H9 (cell line): Measurements from ENCODE around the gene TAF3. TPM values are rescaled to one million over a fixed set of nuclear protein-coding genes. Genes with fewer than 3 reads are reported as not detected.

Experiments used
- DNase-seq: peaks from one replicate; pipeline ENCODE4 v3.0.0-alpha.2; 2017
- H2AFZ ChIP-seq: one replicate; pipeline ENCODE4 v1.6.1; 2013; ENCODE audit warnings: mild to moderate bottlenecking, low read length, control low read depth, moderate library complexity
- H2AK5ac ChIP-seq: 2 replicates; pipeline ENCODE4 v1.6.1; 2013; ENCODE audit warnings: low read length, control low read depth, mixed read lengths; ENCODE audit not compliant: insufficient read length
- H2BK120ac ChIP-seq: one replicate; pipeline ENCODE4 v1.6.1; 2013; ENCODE audit warnings: low read depth, mild to moderate bottlenecking, low read length, control low read depth, inconsistent platforms; ENCODE audit not compliant: poor library complexity, severe bottlenecking
- H2BK12ac ChIP-seq: 2 replicates; pipeline ENCODE4 v1.6.1; 2013; ENCODE audit warnings: low read length, control low read depth, mixed read lengths, low read depth; ENCODE audit not compliant: insufficient read length
- H2BK15ac ChIP-seq: 2 replicates; pipeline ENCODE4 v1.6.1; 2013; ENCODE audit warnings: low read depth, low read length, control low read depth
- H2BK20ac ChIP-seq: one replicate; pipeline ENCODE4 v1.6.1; 2013; ENCODE audit warnings: low read depth, mild to moderate bottlenecking, low read length, control low read depth, inconsistent platforms; ENCODE audit not compliant: poor library complexity, severe bottlenecking
- H2BK5ac ChIP-seq: 2 replicates; pipeline ENCODE4 v1.6.1; 2013; ENCODE audit warnings: low read length, control low read depth, mixed read lengths; ENCODE audit not compliant: insufficient read length
- H3K14ac ChIP-seq: 2 replicates; pipeline ENCODE4 v1.6.1; 2013; ENCODE audit warnings: low read length, control low read depth; ENCODE audit not compliant: insufficient read depth
- H3K18ac ChIP-seq: 2 replicates; pipeline ENCODE4 v1.6.1; 2013; ENCODE audit warnings: low read depth, mild to moderate bottlenecking, mixed read lengths, low read length, control low read depth; ENCODE audit not compliant: insufficient read length
- H3K23ac ChIP-seq: 2 replicates; pipeline ENCODE4 v1.6.1; 2013; ENCODE audit warnings: low read length, control low read depth, mixed read lengths, low read depth; ENCODE audit not compliant: insufficient read length
- H3K23me2 ChIP-seq: 2 replicates; pipeline ENCODE4 v1.6.1; 2013; ENCODE audit warnings: low read depth, mild to moderate bottlenecking, mixed read lengths, low read length, control low read depth; ENCODE audit not compliant: insufficient read length, poor library complexity, severe bottlenecking
- H3K27ac ChIP-seq: 2 replicates; pipeline ENCODE4 v1.5.1; 2013; ENCODE audit warnings: low read length, control low read depth, mixed read lengths, low read depth; ENCODE audit not compliant: insufficient read length
- H3K27me3 ChIP-seq: 2 replicates; pipeline ENCODE4 v1.6.1; 2013; ENCODE audit warnings: low read length, control low read depth, inconsistent platforms; ENCODE audit not compliant: insufficient read depth
- H3K4ac ChIP-seq: 2 replicates; pipeline ENCODE4 v1.6.1; 2013; ENCODE audit warnings: low read depth, mild to moderate bottlenecking, control low read depth, inconsistent platforms, low read length, moderate library complexity
- H3K4me1 ChIP-seq: 2 replicates; pipeline ENCODE4 v1.6.1; 2013; ENCODE audit warnings: low read length, control low read depth, inconsistent platforms; ENCODE audit not compliant: insufficient read depth
- H3K4me2 ChIP-seq: 2 replicates; pipeline ENCODE4 v1.6.1; 2013; ENCODE audit warnings: low read length, control low read depth, mixed read lengths; ENCODE audit not compliant: insufficient read length, insufficient read depth
- H3K56ac ChIP-seq: 2 replicates; pipeline ENCODE4 v1.6.1; 2013; ENCODE audit warnings: low read depth, mild to moderate bottlenecking, mixed read lengths, low read length, control low read depth; ENCODE audit not compliant: insufficient read length
- H3K79me1 ChIP-seq: 2 replicates; pipeline ENCODE4 v1.6.1; 2013; ENCODE audit warnings: low read depth, mild to moderate bottlenecking, moderate library complexity, low read length, control low read depth, inconsistent platforms; ENCODE audit not compliant: insufficient read depth, poor library complexity, severe bottlenecking
- H3K79me2 ChIP-seq: 2 replicates; pipeline ENCODE4 v1.6.1; 2013; ENCODE audit warnings: low read length, control low read depth, inconsistent platforms; ENCODE audit not compliant: insufficient read depth
- H3K9ac ChIP-seq: 2 replicates; pipeline ENCODE4 v1.6.1; 2013; ENCODE audit warnings: low read length, control low read depth, mixed read lengths; ENCODE audit not compliant: insufficient read length; ENCODE audit errors: extremely low read depth
- H3K9me3 ChIP-seq: one replicate; pipeline ENCODE4 v1.6.1; 2013; ENCODE audit warnings: low read depth, low read length, inconsistent platforms; ENCODE audit not compliant: control insufficient read depth
- H3T11ph ChIP-seq: one replicate; pipeline ENCODE4 v1.6.1; 2013; ENCODE audit warnings: mild to moderate bottlenecking, low read length, control low read depth, inconsistent platforms
- H4K20me1 ChIP-seq: one replicate; pipeline ENCODE4 v1.6.1; 2013; ENCODE audit not compliant: control insufficient read depth, insufficient read length, insufficient read depth
- H4K5ac ChIP-seq: 2 replicates; pipeline ENCODE4 v1.6.1; 2013; ENCODE audit warnings: low read depth, mild to moderate bottlenecking, mixed read lengths, low read length, control low read depth; ENCODE audit not compliant: insufficient read length
- H4K8ac ChIP-seq: replicated peaks from 2 replicates; pipeline ENCODE4 v1.6.1; 2013; ENCODE audit warnings: low read length, control low read depth, mixed read lengths, low read depth; ENCODE audit not compliant: insufficient read length
- H4K91ac ChIP-seq: 2 replicates; pipeline ENCODE4 v1.6.1; 2013; ENCODE audit warnings: low read depth, mild to moderate bottlenecking, moderate library complexity, mixed read lengths, low read length, control low read depth; ENCODE audit not compliant: insufficient read length
- H3K27ac Mint-ChIP-seq, 3 experiments: 2 replicates in 2 of 3; 3 replicates in 1 of 3; pipeline ENCODE4 v1.8.0; 2020 to 2021; ENCODE audit warnings: mixed read lengths in 3 of 3, mild to moderate bottlenecking in 1 of 3, moderate library complexity in 1 of 3
- H3K27me3 Mint-ChIP-seq: 2 replicates; pipeline ENCODE4 v1.8.0; 2021; ENCODE audit warnings: low read depth, mild to moderate bottlenecking, moderate library complexity, mixed read lengths
- H3K36me3 Mint-ChIP-seq, 3 experiments: 2 replicates in 2 of 3; 3 replicates in 1 of 3; pipeline ENCODE4 v1.8.0; 2020 to 2021; ENCODE audit warnings: low read depth in 3 of 3, mixed read lengths in 3 of 3; ENCODE audit not compliant: insufficient read depth in 1 of 3
- H3K4me1 Mint-ChIP-seq, 2 experiments: 2 replicates each; pipeline ENCODE4 v1.8.0; 2020; ENCODE audit warnings: mixed read lengths in 2 of 2
- H3K4me3 Mint-ChIP-seq, 2 experiments: 2 replicates in 1 of 2; 3 replicates in 1 of 2; pipeline ENCODE4 v1.8.0; 2020 to 2021; ENCODE audit warnings: mild to moderate bottlenecking in 2 of 2, mixed read lengths in 2 of 2, moderate library complexity in 1 of 2
- H3K9me3 Mint-ChIP-seq, 2 experiments: 2 replicates in 1 of 2; 3 replicates in 1 of 2; pipeline ENCODE4 v1.8.0; 2020; ENCODE audit warnings: mild to moderate bottlenecking in 2 of 2, mixed read lengths in 2 of 2, moderate library complexity in 1 of 2
- CTCF ChIP-seq: fragments of 200-600 bp; sonication (generic); conservative IDR thresholded peaks from 3 replicates; pipeline ENCODE4 v1.8.0; 2021; ENCODE audit warnings: antibody characterized with exemption, mild to moderate bottlenecking
- WGBS: extraction: QIAGEN DNeasy Blood & Tissue Kit; methylation state at CpG from one replicate; pipeline ENCODE4 v1.1.7; 2013; ENCODE audit warnings: missing lambda C conversion rate, low lambda C conversion rate, mixed read lengths; ENCODE audit not compliant: insufficient read length; ENCODE audit errors: extremely low coverage; 5-methylcytosine and 5-hydroxymethylcytosine counted together
- total RNA-seq: library from RNA; stranded (reverse); gene quantifications from 2 replicates; pipeline ENCODE4 v1.2.1, GENCODE V29; 2021

TAF3 gene
- total RNA-seq, 1 experiment from 2014 or later: 10.2 TPM

DNA sequence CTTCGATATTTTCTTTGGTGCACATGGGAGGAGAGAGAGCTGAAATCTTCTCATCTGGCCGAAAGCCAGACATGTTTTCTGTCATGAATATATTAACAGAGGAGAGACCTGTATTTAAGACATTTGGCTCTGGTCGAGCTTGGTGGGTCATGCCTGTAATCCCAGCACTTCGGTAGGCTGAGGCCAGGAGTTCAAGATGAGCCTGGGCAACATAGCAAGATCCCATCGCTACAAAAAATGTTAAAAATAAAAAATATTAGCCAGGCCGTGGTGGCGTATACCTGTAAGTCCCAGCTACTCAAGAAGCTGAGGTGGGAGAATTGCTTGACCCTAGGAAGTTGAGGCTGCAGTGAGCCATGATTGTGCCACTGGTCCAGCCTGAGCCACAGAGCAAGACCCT lies 214.3 kb downstream of the TAF3 start:
- H3K27ac ChIP-seq: no peak overlapping the region
- peak overlapping the region in 1 of 2 experiments; percentile 16; a peak in 1 of 5 replicates for H3K4me3 Mint-ChIP-seq
- H3T11ph ChIP-seq: no peak overlapping the region
- H3K79me1 ChIP-seq: no peaks in the 10 kb centered on the region
- peaks cover 50% of the 10 kb centered on the region for H3K27me3 ChIP-seq
- H4K5ac ChIP-seq: no peak overlapping the region
- H2BK20ac ChIP-seq: no peak overlapping the region
- no peak overlapping the region for H3K18ac ChIP-seq
- H3K9ac ChIP-seq: no peak overlapping the region
- H2BK12ac ChIP-seq: no peak overlapping the region
- no peak overlapping the region for H4K8ac ChIP-seq
- peaks cover 3 to 9% of the 10 kb centered on the region in 2 experiments; a peak in 4 of 5 replicates for H3K9me3 Mint-ChIP-seq
- H3K14ac ChIP-seq: no peak overlapping the region
- H2BK15ac ChIP-seq: no peak overlapping the region
- no peak for TF ChIP-seq CTCF
- no peaks in the 10 kb centered on the region for H4K20me1 ChIP-seq
- no peak overlapping the region for H2AFZ ChIP-seq
- H3K4me2 ChIP-seq: no peak overlapping the region
- no peak overlapping the region for H4K91ac ChIP-seq
- H3K79me2 ChIP-seq: no peaks in the 10 kb centered on the region
- no peaks in the 10 kb centered on the region; a peak in 1 of 7 replicates for H3K36me3 Mint-ChIP-seq
- peaks cover 2% of the 10 kb centered on the region for H3K23me2 ChIP-seq
- H3K4me1 Mint-ChIP-seq: peaks cover 9 to 19% of the 10 kb centered on the region in 2 experiments
- H2BK5ac ChIP-seq: no peak overlapping the region
- H3K27ac Mint-ChIP-seq: no peak overlapping the region
- no peaks in the 10 kb centered on the region for H3K9me3 ChIP-seq
- no peak overlapping the region for H2BK120ac ChIP-seq
- no peak overlapping the region for H3K23ac ChIP-seq
- no peak overlapping the region for H2AK5ac ChIP-seq
- peaks cover 2% of the 10 kb centered on the region; the same call in 1 of the 2 replicates for H3K4me1 ChIP-seq
- no peak for DNase-seq
- H3K4ac ChIP-seq: no peak overlapping the region
- no CpG with 5 or more reads among the region's 7 CpGs for WGBS
- no peak overlapping the region for H3K56ac ChIP-seq
- H3K27me3 Mint-ChIP-seq: peaks cover 83% of the 10 kb centered on the region
